ENCODE data around the gene CCDC77.

CCDC77 gene

GRCh38 chr12:482061-482460 lies 80.6 kb downstream of the CCDC77 start:
- DNase-seq: no peak

GRCh38 chr12:484096-484495 lies 82.7 kb downstream of the CCDC77 start:
- DNase-seq: no peak

GRCh38 chr12:490260-490659 lies 88.8 kb downstream of the CCDC77 start:
- DNase-seq: no peak
